ENCODE data around the gene LZIC.

LZIC gene

GRCh38 chr1:9887070-9887469 is 56.1 kb downstream of the LZIC start:
- DNase-seq (ENCODE audit: low read depth in 2 of 2, low spot score in 1 of 2): no peak

DNA sequence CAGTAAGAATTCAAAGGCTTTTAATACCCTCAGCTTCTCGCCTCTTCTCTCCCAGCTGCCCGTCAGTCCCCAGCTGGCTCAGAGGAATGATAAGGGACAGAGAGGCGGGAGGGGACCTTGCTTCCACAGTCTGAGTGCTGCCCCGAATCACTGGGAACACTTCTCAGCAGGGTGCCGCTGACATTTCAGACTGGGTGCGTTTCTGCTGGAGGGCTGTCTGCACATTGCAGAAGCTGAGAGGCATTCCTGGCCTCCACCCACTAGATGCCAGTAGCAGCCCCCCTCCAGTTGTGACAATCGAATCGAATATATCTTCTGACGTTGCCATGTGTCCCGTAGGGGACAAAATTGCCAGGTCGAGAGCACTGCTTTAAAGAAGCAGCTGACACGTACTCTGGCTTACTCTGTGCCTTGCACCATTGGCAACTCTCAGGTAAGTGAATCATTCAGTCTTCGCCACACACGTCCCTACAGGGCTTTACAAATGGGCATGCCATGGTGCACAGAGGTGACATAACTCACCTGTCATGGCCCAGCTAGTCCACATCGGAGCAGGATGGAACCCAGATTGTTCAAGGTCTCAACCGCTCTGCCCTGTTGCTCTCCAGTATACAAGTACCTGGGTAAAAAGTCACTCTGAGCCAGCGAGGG is 57.0 kb downstream of the LZIC start:
- DNase-seq (ENCODE audit: low read depth in 2 of 2, low spot score in 1 of 2): no peak

DNA sequence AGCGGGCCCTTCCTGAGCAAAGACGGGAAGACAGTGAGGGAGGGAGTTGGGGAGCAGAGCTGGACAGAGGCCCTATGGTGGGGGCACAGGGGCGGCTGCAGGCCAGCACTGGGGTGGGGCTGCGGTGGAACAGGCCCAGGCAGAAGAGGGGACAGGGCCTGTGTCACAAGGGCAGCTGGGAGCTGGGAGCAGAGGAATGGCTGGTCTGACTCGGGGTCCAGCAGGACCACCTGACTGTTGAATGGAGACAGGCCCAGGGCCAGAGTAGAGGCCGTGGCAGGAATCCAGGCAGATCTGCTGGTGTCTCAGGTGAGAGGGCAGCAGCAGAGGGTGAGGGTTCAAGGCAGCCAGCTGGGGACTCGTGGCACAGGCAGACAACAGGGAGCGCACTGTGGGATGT is 58.4 kb downstream of the LZIC start:
- no peak for DNase-seq (ENCODE audit: low read depth in 2 of 2, low spot score in 1 of 2)

DNA sequence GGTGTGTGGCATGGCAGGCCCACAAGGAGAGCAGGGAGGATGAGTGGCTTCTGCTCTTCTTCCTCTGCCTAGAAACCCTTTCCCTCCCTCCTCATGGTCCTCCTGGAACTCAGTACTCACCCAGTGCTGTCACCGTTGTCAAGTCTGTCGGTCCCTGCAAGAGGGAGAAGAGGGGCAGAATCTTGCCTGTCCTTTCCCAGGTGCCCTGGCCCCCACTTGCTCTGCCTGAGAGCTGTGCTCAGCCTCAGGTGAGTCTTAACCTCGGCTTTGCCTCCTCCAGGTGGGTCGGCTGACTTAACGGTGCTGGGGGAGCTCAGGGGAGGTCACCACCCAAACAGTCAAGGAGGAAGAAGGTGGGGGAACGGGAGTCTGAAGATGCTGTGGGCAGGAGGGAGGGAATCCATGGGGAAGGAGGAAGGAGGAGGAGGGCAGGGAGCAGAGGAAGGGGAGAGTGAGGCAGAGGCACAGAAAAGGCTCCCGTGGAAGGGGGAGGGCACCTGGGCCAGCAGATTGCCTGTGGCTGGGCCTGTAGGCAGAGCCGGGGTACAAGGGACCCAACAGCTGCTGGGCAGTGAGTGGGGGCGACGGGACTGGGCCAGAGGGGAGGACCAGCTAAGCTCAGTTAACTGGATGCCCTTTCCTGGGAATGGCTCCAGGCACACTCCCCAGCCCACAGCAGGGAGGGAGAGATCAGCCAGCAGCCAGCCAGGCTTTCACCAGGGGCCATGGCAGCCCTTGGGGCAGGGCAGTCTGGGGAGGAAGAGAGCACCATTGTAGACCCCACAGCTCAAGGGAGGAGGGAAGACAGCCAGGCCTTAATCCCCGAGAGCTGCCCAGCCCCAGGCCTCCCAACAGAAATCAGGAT is 59.4 kb downstream of the LZIC start:
- no peak for DNase-seq (ENCODE audit: low read depth in 2 of 2, low spot score in 1 of 2)

DNA sequence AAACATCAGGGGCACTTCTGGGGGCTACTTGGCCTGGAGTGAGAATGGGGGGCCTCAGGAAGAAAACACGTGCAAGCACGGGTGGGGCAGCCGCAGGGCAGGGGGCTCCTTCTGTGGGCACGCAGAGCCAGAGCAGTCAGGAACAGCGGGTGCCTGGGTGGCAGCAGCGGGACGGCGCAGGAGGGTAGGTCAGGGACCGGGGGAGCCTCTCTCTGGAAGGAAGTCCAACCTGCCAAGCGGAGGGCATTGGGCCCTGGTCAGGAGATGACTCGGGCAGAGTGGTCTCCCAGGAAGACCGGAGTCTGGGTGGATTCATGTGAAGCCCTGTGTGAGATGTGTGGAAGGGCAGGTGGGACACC is 60.3 kb downstream of the LZIC start:
- DNase-seq (ENCODE audit: low read depth in 2 of 2, low spot score in 1 of 2): no peak

GRCh38 chr1:9882296-9882944 is 60.8 kb downstream of the LZIC start:
- no peak for DNase-seq (ENCODE audit: low read depth in 2 of 2, low spot score in 1 of 2)

DNA sequence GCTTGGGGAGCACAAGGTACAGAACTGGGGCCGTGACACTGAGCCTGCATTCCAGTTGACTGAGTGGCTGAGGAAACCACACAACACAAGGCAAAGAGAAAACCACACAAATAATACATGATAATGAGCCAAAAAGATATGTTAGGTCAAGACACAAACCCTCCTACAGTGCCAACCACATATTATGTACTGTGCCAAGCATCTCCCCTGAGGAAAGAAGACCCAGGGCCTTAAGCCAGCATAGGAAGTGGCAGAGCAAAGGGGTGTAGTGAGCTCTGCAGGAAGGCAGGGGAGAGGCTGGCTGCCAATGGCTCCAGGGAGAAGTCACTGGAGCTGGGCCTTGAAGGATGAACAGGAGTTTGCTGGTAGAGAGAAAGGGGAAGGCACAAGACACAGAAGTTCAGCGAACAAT is 61.3 kb downstream of the LZIC start:
- no peak for DNase-seq (ENCODE audit: low read depth in 2 of 2, low spot score in 1 of 2)
